GM11168 (cell line): ENCODE data around the gene MACF1.
"Not testable (repeated sequence)": the region's sequence is repeated elsewhere in the genome, so short reads cannot be mapped to it uniquely, and the experiment has no call there.

Source experiments
- in situ Hi-C: fragments of 300-500 bp; cut with MboI; formaldehyde crosslinking; loops from one replicate; pipeline ENCODE4 v1.12.0; 2022; ENCODE audit warnings: low sequenced_read_pairs; ENCODE audit not compliant: unreplicated experiment

MACF1 gene, protein sequence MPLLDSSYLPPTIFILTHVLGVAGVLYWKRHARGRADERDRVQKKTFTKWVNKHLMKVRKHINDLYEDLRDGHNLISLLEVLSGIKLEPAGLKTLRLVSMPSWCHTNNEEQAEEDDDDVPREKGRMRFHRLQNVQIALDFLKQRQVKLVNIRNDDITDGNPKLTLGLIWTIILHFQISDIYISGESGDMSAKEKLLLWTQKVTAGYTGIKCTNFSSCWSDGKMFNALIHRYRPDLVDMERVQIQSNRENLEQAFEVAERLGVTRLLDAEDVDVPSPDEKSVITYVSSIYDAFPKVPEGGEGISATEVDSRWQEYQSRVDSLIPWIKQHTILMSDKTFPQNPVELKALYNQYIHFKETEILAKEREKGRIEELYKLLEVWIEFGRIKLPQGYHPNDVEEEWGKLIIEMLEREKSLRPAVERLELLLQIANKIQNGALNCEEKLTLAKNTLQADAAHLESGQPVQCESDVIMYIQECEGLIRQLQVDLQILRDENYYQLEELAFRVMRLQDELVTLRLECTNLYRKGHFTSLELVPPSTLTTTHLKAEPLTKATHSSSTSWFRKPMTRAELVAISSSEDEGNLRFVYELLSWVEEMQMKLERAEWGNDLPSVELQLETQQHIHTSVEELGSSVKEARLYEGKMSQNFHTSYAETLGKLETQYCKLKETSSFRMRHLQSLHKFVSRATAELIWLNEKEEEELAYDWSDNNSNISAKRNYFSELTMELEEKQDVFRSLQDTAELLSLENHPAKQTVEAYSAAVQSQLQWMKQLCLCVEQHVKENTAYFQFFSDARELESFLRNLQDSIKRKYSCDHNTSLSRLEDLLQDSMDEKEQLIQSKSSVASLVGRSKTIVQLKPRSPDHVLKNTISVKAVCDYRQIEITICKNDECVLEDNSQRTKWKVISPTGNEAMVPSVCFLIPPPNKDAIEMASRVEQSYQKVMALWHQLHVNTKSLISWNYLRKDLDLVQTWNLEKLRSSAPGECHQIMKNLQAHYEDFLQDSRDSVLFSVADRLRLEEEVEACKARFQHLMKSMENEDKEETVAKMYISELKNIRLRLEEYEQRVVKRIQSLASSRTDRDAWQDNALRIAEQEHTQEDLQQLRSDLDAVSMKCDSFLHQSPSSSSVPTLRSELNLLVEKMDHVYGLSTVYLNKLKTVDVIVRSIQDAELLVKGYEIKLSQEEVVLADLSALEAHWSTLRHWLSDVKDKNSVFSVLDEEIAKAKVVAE (N-terminal part only)

DNA sequence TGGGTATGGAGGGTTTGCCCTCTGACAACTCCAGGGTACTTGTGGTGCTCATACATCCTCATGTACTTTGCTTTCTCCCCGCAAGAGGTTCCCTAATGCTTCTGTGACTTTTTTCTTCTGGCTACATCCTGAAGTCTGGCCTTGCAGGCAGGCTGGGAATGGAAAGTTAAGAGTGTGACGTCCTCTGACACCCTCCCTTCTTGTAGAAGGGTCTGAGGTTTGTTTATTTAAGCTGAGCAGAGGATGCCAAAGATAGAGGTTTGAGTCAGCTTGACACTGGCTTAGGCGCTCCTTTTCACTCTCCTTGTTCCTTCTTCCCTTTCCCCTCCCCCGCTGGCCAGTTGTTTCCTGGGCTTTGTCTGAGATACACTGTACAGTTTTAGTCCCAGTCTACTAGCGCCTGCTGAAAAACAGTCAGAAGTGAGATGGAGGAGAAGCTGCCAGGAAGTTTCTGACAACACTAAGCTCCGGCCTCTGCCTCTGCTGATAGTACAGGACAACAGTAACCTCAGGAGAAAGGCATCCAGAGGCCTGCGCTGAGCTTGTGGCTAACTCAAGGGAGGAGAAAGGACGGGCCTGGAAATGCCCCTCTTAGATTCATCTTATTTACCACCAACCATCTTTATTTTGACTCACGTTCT is at the start of gene MACF1:
MACF1 (plus strand) TSS at position 255 of the 641 bp plus-strand sequence; CDS start at position 583, 328 bp downstream.
- in situ Hi-C loops: no loop called here

DNA sequence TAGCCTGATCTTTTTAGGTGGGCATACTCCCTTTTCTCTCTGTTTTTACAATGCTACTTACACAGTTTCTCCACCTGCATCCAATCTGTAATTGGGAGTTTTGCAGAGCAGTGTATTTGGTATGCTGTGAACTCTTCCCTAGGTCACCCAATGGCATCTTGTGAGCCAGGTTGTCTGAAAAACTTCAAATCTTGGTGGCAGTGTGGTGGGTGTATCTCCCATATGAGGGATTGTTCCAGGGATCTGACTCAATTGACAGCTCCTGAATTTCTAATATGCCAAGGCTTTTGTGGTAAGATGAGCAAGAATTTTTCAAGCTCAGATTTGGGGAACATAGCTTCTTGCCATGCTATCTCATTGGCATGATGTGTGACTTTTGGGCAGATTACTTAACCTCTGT is 47.2 kb upstream of the MACF1 start:
- in situ Hi-C loops: no loop called here

DNA sequence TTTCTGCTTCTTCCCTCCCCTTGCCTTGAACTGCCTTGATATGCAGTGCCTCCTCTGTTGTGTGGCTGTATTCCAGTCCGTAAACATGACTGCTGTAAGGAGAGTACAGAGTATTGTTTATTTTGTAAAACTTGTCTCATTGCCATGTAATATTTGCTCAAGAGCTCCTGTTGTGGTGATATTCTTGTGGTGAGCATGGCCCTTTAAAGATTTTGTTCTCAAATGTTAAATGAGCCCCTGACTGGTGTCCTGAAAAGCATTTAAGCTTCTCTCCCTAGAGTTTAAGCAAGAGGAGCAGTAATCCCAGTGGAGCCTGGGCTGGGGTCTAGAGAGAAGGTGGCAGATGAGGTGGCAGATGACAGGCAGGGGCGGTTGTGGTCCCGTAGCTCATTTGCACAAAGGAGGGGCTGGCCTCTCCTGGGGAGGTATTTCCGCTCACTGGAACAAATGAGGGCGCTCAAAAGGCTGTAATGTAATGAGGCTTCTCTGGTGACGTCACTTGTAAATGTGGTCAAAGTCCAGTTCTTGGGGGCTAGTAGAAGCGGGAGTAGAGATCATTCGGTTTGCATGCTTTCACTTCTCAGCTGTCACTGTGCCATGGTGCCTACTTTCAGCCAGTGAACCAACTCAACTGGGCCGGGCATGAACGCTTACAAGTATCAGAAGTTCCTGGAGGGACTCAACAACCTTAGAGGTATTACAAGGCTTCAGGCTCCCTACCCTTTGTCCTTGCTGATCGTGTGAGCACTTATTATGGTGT is 46.0 kb upstream of the MACF1 start:
- in situ Hi-C loops: no loop called here

DNA sequence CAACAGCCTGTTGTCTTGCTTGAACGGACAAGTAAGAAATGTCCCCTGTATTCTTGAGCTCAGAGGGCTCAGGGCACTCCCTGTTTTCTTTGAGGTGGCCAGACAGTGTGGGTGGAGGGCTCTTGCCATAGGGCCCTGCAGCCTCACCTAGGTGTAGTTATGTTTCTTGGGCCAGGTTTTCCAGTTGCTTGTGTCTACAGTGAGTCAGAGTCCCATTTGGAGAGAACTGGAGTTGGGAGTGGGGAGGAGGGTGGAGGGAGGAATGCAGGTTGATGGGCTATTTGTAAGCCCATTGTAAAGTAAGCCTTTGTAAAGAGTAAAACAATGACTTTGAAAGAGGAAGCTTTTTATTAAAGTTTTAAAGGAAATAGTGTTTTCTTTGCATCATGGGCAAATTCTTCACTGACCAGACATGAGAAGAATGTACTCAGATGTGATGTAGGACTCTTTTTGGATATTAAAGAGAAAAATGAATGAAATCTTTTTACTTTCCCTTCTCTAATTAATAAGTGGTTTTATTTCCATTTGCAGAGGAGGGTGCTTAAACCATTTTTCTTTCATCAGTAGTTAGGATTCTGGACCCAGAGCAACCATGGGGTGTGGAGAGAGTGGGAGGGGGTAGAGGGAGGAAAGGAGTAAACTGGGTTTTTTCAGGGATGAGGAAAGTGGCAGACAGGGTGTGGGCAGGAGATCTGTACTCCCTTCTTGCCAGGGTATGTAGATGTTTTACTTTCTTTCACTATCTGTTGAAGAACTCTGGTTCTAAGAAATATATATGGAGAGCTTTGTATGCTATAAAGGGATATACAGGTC is 45.1 kb upstream of the MACF1 start:
- in situ Hi-C loops: no loop called here

DNA sequence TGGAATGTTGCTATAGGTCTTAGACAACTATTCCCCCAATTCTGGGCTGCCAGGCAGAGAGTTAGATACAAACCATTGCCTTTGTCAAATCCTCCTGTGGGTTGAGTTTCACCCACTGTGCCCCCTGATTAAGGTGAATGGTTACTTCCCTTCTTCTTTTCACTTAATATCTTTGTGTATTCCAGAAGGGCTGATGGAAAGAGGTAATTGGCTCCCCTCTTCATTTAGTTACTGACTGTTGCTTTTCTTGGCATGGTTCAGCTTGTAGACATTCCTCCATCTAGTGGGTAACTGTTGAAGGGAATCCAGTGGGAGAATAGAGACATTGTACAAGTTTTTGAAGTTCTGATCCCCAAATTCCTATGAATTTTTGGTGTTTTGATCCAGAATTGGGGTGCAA is 43.8 kb upstream of the MACF1 start:
- in situ Hi-C loops: no loop called here

DNA sequence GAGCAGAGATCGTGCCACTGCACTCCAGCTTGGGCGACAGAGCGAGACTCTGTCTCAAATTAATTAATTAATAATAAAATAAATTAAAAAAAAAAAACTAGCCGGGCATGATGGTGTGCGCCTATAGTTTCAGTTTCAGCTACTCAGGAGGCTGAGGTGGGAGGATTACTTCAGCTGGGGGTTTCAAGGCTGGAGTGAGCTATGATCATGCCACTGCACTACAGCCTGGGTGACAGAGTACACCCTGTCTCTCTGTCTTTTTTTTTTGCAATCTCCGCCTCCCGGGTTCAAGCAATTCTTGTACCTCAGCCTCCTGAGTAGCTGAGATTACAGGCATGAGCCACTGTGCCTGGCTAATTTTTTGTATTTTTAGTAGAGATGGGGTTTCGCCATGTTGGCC is 42.7 kb upstream of the MACF1 start:
- in situ Hi-C loops: not testable (repeated sequence)

DNA sequence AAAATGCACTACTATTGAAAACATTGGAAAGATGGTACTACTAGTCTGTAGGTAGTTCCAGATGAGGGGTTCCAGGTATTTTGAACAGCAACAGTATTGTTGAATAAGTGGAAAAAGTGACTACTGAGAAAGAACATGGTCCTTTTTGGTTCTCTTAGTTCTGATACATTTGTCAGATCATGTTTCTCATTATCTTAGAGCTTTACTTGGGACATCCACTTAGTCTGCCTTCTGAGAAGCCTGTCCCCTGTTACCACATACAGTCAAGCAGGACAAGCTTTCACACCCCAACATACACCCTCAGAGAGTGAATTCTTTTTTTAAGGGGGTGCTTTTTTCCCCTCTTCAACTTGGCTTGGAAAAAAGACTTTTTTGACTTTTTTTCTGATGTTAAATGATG is 41.0 kb upstream of the MACF1 start:
- in situ Hi-C loops: no loop called here

DNA sequence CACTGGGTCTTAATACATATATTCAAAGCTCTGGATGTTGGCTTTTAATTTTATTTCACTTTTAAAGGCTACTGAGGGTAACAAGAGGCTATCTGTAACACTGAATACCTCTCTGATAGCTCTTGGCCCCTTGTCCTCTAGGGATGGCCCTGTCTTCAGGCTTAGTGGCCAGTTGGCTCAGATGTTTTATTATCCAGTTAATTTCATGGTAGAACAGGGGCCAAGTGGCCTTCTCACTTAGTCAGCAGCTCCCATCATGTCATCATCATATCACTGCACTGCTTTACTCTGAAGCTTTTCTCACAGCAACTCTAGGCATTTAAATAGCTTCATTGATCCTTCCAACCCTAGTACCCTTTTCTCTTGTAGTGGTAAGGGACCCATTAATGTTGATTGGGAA is 40.2 kb upstream of the MACF1 start:
- in situ Hi-C loops: no loop called here

DNA sequence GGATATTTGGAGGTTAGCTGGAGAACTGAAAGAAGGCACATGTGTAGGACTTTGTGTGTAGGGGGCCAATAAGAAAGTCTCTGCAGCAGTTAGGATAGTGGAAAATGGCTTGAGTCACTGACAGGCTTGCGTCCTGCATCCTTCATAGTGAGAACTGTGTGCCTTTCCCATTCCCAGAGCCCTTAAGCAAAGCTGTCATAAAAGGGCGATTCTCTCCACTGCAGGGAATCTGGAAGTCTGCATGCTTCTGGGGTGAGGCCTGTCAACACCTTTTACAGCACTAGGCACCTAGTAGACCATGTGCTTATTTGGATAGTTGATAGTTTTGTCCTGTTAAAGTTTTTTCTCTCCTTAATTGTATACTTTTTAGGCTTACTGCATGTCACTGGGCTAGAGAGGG is 39.4 kb upstream of the MACF1 start:
- in situ Hi-C loops: no loop called here

DNA sequence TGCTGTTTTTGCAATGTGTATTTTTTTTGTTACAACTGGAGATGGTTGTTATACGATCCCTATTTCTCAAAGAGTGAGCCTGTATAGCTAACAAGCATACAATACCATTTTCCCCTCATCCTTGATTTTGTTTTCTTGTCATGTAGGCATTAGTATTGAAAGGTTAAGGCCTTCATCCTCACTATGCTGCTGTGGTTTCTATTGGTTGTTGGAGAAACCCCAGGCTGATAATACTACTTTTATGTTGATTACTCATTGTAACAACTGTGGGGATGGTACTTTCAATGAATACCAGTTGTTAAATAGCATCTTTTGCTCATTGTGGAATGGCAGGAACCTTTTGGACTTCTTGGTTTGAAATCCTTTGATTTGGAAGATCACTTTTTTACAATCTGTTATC is 39.0 kb upstream of the MACF1 start:
- in situ Hi-C loops: no loop called here

DNA sequence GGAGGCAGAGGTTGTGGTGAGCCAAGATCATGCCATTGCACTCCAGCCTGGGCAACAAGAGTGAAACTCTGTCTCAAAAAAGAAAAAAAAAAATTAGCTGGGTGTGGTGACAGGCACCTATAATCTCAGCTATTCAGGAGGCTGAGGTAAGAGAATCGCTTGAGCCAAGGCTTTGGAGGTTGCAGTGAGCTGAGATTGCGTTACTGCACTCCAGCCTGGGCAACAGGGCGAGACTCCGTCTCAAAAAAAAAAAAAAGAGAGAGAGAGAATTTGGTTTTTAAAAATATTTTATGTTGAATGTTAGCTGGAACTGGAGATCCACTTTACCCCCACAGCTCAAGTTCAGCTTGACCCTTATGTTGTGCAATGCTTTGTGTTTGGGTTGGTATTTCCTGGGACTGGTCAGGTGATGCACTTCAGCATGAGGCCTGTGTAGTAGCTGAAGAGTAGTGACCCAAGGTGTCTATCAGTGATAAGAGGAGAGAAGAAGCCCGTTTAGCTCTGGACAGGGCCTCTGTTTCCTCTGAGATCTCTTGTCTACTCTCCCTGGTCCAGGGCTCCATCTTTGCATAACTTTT is 36.8 kb upstream of the MACF1 start:
- in situ Hi-C loops: no loop called here

DNA sequence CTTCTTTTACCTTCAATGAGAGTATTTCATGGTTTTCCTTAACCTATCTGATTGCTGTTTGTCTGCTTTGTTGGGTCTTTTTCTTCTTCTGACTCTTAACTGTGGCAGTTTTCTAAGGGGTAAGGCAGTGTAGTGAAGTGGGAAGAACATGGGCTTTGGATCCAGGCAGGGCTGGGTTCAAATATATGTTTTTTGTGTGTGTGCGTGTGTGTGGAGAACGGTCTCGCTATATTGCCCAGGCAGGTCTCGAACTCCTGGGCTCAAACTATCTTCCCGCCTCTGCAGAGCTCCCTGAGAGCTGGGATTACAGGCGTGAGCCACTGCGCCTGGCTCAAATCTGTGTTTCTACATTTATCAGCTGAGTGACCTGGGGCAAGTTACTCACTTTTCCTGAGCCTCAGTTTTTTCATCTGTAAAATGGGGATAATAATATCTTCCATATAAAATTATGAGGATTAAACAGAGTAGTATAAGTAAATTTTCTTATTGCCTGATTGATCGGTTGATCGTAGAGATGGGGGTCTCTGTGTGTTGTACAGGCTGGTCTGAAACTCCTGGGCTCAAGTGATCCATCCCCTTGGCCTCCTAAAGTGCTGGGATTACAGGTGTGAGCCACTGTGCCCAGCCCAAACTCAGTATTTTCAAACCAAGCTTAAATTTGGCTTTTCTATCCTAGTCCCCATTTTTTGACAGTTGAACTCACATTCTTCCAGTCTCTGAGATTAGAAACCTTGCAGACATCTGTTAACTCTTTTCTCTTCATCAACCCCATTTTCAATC is 36.0 kb upstream of the MACF1 start:
- in situ Hi-C loops: no loop called here

DNA sequence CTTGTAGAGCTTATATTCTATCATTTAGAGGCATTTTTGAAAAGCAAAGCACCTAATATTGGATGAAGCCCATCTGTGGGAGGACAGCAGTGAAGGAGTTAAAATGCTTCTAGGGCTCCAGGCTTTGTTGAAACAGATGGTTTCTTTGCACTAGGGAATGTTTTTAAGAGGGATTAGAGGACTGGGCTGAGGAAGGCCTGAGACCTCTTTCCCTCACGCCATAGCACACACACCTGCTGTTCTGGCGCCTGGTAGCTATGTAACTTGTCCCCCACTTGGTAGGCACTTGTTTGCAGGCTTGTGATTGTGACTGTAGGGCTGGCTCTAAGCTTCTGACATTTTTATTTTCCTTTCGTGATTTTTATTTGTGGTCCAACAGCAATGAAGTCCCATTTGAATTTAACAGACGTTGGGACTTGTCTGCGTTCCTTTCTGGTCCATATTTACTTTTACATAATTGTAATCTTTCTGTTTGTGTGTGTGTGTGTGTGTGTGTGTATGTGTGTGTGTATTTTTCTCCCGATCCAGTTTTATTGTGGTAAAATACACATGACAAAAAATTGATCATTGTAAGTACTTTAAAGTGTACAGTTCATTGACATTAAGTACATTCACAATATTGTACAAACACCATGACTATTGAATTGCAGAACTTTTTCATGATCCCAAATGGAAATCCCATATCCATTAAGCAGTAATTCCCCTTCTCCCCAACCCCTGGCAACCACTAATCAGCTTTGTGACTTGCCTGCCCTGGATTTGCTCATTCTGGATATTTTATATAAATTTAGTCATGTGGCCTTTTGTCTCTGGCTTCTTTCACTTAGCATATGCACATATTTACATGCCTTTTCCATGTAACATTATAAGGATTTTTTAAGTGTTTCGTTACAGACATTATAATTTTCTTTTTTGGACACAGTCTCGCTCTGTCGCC is 33.5 kb upstream of the MACF1 start:
- in situ Hi-C loops: no loop called here

DNA sequence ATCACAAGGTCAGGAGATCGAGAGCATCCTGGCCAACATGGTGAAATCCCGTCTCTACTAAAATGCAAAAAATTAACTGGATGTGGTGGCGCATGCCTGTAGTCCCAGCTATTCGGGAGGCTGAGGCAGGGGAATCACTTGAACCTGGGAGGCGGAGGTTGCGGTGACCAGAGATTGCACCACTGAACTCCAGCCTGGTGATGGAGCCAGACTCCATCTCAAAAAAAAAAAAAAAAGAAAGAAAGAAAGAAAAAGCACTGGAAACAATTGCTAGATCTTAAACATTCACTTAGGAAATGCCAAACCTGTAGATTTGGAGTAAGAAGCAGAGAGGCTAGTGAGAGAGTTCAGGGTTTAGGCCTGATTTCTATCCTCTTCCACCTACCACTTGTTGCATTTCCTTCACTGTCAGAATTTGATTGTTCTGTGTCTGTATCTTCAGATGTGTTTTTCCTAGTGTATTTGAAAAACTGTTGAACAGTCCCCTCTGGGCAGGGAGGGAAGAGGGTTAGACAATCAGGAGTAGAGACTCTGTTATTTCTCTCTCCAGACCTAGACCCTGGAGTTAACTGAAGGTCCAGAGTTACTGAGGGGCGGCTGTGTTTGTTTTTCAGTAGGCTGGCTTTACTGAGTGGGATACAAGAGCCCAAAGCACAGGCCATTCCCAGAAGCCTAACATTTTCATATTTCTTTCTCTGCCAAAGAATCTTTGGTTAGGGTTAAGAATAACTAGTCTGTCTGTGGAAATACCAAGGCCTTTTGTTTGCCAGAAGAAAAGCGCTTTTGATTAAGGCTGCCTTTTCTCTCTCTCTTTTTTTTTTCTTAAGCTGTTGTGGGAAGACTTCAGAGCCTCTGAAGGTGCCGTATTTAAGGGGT is 31.1 kb upstream of the MACF1 start:
- in situ Hi-C loops: no loop called here

DNA sequence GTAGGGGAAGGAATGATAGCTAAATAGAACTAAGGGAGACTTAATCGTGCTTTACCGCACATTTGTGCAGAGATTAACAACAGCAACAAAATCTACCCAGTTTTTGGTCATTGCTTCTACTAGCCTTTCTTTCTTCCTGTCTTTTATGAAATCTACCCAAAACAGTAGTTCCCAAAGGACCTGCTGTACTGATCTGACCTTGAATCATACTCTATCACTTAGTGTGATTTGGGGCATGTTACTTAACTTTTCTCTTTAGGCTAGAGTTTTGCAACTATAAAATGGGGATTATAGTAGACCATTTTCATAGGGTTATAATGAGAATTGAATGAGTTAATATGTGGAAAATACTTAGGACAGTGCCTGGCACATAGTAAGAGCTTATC is 30.5 kb upstream of the MACF1 start:
- in situ Hi-C loops: no loop called here
